GM20431 (cell line): ENCODE results near the gene RAB5B.

Experiments used
- in situ Hi-C: fragments of 300-500 bp; cut with MseI, MboI; formaldehyde crosslinking; loops from one replicate; pipeline ENCODE4 v1.15.0; 2020; ENCODE audit warnings: low sequenced_read_pairs; ENCODE audit not compliant: unreplicated experiment

The RAB5B gene, protein sequence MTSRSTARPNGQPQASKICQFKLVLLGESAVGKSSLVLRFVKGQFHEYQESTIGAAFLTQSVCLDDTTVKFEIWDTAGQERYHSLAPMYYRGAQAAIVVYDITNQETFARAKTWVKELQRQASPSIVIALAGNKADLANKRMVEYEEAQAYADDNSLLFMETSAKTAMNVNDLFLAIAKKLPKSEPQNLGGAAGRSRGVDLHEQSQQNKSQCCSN

DNA sequence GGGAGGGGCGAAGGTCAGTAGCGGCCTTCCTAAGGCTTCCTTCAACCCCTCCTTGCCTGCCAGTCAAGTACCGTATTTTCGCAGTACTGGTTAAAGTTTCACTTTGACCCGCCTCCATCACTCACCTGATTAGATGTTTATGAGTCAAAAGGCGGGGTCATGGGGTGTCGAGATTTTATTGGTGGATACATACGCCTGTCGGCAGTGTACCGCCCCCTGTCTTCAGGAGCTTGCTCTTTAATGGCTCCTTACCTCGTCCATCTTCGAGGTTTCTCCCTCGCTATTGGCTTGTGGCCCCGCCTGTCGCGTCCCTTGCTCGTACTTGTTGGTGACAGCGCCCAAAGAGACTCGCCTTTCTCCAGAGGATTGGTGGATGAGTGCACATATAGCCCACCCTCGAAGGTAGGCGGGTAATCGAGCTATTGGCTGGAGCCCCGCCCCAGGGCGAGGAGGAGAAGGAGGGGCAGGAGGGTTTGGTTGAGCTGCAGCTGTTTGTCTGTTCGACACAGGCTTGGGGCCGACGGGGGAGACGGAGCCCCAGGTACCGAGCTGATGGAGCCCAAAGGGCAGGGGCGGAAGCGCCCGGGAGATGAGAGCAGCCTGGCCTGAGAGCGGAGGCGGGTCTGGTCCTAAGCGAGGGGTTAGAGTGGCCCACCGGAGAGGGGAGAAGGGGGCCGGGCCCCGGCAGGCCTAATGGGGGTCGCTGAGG lies at the start of gene RAB5B:
RAB5B (plus strand) TSS at position 480 of the 709 bp plus-strand sequence. CDS start 12,883 bp downstream, outside the sequence.
- in situ Hi-C loops: no loop called here

DNA sequence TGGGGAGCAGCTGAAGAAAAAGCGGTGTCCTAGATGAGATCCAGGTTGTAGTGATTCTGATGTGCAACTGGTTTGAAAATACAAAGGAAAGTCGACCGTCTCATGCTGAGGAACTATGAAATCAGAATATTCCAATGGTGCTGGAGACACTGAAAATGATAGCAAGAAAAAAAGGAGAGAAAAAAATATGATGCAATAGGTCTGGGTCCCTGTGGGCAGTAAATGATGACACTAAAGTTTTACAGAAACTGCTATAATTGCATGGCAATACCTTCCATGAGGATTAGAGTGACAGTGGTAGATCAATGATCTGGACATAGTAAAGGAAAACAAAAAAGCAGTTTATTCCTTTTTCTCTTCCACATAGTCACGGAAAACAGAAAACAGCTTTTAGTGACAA lies 48.5 kb upstream of the RAB5B start:
- in situ Hi-C loops: loop anchor here (25.0 kb wide), 1 partner anchor 188 kb away; the partner anchor contains the start of genes CD63 and GDF11

DNA sequence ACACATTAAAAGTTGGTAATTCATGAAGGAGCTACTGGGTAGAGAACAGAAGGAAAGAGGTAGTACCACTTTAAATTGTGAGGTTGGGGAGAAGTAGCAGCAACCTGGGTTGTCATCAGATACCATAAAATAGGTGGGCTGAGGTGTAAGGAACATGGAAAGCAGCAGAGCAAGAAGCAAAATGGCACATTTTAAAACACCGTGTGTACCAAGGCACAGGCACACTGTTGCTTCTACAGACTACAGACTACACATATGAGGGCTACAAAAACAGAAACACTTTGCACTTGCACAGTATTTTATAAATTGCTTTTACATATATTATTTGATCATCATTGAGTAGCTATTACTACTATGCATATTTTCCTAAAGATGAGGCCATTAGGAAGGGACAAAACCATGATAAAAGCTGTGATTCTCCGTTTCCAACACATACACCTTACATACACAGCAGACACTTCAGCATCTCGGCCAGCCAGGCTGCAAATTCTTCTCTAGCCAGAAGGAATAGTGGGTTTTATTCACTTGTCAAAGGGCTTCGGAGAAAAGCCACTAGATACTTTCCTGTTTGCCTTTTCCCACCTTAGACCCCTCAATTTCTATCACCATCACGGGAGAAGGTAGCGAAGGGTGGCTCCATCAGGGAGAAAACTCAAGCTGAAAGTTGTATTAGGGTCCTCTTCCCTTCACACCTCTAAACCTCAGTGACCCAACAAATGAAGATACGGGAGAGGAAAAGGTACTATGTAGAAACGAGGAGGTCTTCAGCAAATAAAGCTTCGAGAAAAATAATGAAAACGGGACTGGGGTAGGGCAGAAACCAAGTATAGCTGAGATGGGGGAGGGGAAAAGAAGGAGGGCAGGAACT lies 47.8 kb upstream of the RAB5B start:
- in situ Hi-C loops: loop anchor here (25.0 kb wide), 1 partner anchor 189 kb away; the partner anchor contains the start of genes CD63 and GDF11

DNA sequence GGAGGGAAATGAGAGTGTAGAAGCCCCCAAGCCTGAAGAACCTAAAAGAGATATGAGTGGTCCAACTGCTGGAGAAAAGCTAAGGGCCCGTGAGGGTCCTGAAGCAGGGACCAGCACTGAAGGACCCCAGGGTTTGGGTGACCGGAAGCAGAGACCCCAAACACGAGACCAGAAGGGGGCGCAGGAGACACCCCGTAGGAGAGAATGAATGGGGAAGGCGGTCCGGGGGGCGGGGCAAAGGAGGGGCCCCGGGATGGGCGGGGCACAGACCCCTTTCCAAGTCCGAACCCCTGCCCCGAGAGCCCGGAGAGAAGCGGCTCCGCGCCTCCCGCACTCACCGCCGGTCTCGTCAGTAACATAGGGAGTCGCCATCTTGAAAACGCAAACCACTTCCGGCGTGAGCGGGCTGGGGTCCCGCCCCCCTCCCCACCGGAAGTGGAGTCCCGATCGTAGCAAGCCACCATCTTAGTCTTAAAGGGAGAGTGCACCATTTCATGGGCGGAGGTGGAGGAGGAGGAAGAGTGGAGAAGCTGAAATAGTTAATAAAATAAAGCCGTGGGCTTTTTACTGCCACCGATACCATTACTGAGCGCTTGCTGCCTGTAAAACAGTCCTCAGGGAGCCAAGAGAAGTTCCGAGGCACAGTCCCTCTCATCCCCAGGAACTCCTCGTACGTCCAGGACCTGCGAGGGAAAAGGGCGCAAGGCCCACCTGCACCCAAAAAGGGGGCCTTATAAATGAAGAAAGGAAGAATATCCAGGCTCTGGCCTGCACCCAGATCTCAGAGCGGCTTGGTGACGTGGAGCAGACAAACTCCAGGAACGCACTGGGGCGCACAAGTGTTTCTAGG lies 46.9 kb upstream of the RAB5B start:
- in situ Hi-C loops: loop anchor here (25.0 kb wide), 1 partner anchor 190 kb away; the partner anchor contains the start of genes CD63 and GDF11

DNA sequence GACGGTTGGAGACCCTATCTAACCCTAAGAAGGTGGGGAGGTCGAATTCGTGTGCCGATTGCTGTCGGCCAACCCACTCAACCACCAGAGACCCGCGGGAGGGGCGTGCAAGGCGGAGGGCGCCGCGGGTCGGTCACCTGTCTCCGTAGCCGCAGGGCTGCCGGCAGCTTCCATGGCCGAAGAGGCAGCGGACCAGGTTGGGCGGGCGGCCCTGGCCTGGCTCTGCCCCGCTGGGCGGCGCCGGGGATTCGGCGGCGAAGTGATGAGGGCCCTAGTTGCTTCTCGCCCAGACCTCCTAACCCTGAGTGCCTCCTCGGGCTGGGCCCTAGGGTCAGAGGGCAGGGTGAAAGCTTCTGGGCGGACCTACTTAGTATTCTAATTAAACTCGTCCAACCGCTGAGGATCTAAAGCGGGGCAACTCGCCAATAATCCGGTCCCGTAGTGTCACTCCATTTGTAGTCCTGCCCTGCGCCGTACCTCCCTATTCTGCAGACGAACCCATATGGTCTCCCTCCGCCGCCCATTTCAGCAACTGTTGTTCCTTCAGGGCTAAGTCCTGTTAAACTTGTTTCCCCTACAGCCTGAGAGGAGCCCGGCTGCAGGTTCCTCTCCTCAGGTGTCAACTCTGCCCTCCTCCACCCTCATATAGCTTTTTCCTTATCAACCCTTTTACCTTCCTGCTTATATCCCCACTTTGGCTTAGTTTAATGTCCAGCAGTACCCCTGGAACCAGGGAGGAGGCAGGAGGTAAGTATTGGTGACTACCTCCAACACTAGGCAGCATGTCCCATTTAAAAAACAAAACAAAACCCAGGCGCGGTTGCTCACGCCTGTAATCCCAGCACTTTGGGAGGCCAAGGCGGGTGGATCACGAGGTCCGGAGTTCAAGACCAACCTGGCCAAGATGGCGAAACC lies 46.0 kb upstream of the RAB5B start, which contains the start of gene PYM1:
PYM1 (minus strand) TSS at position 307 of the 915 bp plus-strand sequence; CDS start at position 174, 133 bp downstream.
- in situ Hi-C loops: loop anchor here (25.0 kb wide), 1 partner anchor 191 kb away; the partner anchor contains the start of genes CD63 and GDF11

DNA sequence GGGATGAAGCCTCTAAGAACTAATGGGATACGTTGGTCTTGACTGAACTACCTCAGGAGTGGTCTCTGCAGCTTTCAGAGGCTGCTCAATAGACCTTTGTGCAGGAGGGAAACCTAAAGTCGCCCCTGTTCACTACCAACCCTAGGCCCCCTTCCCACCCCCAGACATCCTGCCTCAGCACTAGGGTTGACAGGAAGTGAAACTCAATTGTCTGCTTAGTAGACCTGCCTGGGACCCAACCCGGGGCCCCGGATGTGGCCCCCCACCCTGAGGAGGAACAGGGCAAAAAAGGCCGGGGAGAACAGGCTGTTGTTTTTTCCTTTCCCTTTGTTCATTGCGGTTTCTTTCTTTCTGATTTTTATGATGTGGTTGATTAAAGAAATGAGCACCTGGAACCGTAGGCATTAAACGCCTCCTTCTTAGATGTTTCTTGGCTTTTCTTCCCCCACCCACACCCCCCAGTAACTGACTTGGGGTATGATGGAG lies 44.5 kb upstream of the RAB5B start:
- in situ Hi-C loops: loop anchor here (25.0 kb wide), 1 partner anchor 192 kb away; the partner anchor contains the start of genes CD63 and GDF11

DNA sequence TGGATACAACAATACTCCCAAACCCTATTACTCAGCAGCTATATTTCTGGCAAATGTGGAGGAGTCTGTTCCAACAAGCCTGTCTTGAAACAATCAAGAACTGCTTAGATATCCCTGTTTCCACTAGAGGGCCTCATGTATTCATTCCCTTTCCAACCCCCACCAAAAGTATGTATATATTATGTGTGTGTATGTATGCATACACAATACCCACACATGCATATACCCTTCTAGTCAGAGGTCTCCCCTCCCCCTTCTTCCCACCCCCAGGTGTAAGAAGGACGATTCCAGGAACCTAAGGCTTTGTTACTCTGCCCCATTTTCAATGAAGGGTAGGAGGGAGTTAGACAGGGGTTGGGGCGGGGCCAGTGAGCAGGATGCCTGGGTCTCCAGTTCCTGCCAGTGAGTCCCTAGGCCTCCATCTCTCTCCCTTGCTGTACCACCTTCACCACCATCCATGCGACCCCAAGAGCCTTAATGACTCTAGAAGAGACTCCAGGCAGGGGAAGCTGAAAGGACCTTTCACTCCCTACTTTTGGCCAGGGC lies 43.0 kb upstream of the RAB5B start, which contains the start of gene DGKA:
DGKA (plus strand) TSS at position 392 of the 546 bp plus-strand sequence. CDS start 5,342 bp downstream, outside the sequence.
- in situ Hi-C loops: loop anchor here (25.0 kb wide), 1 partner anchor 194 kb away; the partner anchor contains the start of genes CD63 and GDF11

DNA sequence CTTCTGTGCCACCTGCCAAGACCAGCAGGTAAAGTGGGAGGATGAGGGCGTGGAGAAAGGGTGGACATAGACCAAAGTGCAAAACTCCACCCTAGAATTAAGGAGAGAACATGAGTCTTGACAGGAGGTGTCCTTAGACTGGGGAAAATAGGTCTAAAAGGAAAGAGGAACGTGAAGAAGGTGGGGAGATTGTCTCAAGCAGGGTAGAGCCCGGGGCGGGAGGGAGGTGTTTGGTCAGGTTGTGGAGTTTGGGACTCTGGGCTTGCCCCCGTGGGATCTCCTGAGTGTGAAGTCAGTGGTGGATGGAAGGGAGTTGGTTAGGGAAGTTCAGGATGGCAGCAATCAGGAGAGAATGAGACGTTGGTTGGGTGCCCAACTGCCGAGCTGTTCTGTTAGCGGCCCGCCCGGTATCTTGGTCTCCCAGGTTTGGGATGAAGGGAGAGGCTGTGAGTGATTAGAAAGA lies 42.5 kb upstream of the RAB5B start:
- in situ Hi-C loops: loop anchor here (25.0 kb wide), 1 partner anchor 194 kb away; the partner anchor contains the start of genes CD63 and GDF11

DNA sequence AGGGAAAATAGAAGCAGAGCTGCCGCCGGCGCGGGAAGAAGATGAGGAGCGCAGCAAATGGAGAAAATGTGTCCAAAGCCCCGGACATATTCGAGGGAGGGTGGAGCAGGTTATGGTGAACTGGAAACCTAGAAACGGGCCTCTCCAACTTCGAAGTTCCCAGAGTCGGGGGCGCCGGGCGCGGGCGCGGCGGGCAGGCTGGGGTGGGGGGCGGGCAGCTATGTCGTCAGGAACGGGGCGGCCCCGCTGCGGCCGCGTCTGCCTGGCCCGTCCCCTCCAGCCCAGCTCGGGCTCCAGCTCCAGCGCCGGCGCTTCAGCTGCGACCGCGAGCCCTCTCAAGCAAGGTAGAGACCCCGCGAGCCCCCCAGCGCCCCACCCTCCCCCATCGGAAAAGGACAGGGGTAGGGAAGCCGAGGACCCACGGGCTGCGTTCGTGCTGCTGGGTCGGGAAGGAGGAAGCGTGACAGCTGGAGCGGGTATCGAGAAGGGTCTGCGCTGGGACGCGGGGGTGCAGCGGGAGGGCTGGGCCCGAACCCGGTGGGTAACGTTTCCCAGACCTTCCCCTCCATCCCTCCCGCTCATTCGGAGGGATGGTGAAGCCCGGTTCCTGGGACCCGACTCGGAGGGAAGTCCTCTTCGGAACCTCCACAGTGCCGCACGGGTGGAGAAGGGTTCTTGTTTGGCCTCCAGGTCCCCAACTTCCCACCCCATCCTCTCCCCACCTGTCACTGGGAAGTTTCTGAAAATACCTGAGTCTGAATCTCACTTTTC lies 41.9 kb upstream of the RAB5B start:
- in situ Hi-C loops: loop anchor here (25.0 kb wide), 1 partner anchor 195 kb away; the partner anchor contains the start of genes CD63 and GDF11

DNA sequence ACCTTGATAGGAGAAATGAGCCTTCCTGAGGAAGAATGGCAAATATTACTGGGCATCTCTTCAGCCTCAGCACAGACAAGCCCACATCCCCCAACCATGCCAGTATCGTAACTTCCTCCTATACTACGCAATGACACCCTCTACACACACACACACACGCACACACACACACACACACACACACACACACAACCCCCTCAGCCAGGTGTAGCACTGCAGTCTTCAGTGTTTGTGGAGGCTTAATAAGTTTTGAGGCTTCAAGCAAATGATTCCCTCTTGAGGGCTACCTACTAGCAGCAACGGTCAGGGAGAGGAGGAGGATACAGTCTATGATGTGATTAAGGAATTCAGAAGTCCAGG lies 41.3 kb upstream of the RAB5B start:
- in situ Hi-C loops: loop anchor here (25.0 kb wide), 1 partner anchor 195 kb away; the partner anchor contains the start of genes CD63 and GDF11

DNA sequence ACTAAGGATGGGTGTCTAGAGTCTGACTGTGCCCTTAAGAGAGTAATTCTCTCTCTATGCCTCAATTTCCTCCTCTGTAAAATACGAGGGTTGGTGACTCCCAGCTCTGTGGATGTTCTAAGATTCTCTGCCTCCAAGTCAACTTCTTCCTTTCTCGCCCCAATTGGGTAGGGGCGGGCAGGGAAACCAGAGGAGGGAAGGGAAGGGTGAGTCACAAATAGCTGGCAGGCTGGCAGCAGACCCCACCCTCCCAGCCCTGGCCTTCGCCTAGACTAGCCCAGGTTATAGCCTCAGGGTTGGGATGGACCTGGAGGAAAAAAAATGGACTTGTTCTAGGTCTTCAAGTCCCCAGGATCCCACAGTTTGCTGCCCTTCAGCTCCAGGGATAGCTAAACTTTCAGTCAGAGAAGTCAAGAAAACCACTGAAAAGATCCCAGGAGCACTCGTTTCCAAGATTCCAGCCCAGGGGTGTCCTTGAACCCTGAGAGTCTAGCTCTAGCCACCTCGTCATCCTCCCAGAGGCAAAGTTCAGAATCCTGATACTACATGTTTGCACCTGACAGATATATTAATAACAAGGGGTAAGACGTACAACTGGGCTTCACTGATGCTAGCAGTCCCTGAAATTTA lies 40.6 kb upstream of the RAB5B start:
- in situ Hi-C loops: loop anchor here (25.0 kb wide), 1 partner anchor 196 kb away; the partner anchor contains the start of genes CD63 and GDF11

DNA sequence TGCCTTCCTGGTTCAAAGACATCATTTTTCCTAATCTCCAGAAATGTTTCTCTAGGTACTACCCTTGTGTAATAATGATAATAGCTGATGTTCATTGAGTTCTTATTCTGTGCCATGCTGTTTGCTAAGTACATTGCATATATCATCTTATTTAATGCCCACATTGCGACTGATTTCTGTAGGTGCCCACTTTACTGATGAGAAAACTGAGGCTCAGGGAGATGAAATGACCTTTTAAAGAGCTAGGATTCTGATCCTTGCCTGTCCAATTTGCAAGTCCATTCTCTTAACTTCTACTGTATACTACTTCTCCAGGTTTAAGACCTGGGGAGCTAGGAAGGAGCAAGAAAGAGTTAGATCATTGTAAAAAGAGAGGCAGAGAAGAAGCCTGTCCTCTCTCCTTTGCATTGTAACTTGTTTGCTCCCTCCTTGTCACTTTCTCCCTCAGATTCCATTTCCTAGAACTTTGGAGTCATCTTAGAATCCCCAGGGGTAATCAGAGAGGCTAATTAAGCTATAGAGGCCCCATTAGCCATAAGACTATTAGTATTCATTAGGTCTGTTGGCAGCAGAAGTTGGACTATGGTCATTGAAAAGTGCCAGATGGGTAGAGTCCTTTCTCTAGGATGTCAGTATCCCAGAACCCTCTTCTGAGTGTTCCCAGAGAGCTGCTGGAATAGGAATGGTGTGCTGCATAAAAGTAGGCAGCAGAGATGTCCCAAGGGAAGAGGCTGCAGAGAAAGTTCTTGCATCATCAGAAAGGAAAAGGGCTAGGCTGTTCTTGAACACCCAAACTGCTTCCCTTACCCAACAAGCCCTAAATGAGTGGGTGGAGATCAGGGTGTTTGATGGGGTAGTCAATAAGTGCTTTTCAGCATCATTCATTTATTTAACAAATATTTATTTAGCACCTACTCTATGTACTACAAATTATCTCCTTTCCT lies 39.8 kb upstream of the RAB5B start:
- in situ Hi-C loops: loop anchor here (25.0 kb wide), 1 partner anchor 197 kb away; the partner anchor contains the start of genes CD63 and GDF11

DNA sequence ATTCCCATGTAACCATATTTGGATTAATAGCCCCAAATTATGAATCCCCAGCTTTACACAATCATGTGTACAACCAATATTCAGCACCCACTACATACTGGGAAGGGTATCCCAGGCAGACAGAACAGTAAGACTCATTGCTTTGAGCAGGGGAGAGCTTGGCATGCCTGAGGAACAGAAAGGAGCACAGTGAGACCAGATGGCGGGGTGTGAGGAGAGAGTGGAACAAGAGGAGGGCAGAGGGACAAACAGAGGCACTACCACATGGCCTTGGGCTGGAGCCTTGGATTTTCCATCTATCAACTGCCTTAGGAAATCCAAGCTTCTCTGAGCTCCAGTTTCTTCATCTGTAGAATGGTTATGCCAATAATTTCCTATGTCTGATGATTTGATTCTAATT lies 39.1 kb upstream of the RAB5B start:
- in situ Hi-C loops: loop anchor here (25.0 kb wide), 1 partner anchor 197 kb away; the partner anchor contains the start of genes CD63 and GDF11

DNA sequence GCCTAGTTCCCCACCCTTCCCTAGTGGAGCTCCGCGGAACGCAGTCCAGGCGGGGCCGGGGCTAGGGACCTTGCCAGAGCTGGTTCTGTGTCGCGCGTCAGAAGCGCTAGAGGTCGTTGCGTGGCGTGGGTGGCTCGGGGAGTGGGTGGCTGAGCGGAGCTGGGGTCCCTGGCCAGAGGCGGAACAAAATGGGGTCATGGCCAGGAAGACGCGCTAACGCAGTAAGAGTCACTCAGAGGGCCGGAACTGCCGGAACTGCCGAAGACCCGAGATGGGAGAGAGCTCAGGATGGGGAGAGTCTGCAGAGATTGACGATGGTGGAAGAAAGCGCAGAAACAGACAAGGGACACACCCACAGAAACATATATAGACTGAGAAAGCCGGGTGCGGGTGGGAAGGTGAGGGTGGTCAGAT lies 38.1 kb upstream of the RAB5B start:
- in situ Hi-C loops: loop anchor here (25.0 kb wide), 1 partner anchor 198 kb away; the partner anchor contains the start of genes CD63 and GDF11

DNA sequence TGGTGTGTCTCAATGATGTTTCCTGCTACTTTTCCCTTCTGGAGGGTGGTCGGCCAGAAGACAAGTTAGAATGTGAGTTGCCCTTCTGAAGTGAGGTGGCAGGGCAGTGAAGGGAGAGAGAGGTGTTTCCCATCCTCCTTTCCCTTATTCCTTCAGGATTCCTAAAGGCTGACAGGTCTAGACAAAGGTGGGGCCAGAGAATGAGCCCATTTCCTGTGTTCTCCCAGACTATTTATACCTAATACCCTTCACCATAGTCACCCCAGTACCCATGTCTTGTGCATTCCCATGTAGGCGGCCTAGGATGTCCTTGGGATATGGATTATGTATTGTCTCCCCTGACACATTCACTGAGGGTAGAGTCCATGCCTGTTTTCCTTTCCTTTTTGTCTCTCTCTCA lies 35.9 kb upstream of the RAB5B start:
- in situ Hi-C loops: loop anchor here (25.0 kb wide), 1 partner anchor 201 kb away; the partner anchor contains the start of genes CD63 and GDF11
